GM12875 (cell line): Measurements from ENCODE around the gene IL12RB2.

Source experiments
- H3K4me3 ChIP-seq: one replicate; pipeline ENCODE4 v1.5.1; 2011; ENCODE audit warnings: low read depth, low read length, control low read depth
- TF ChIP-seq, protein P1 (sequence below): IDR thresholded peaks from 2 replicates; pipeline ENCODE4 v1.5.1; 2011; ENCODE audit warnings: low read depth, mild to moderate bottlenecking, control low read depth, inconsistent platforms, low read length, moderate library complexity, borderline replicate concordance; ENCODE audit not compliant: insufficient read depth

Gene IL12RB2

GRCh38 chr1:67273591-67273990 lies 34.1 kb upstream of the IL12RB2 start:
- no peak overlapping the region for H3K4me3 ChIP-seq
- TF ChIP-seq, protein P1, sequence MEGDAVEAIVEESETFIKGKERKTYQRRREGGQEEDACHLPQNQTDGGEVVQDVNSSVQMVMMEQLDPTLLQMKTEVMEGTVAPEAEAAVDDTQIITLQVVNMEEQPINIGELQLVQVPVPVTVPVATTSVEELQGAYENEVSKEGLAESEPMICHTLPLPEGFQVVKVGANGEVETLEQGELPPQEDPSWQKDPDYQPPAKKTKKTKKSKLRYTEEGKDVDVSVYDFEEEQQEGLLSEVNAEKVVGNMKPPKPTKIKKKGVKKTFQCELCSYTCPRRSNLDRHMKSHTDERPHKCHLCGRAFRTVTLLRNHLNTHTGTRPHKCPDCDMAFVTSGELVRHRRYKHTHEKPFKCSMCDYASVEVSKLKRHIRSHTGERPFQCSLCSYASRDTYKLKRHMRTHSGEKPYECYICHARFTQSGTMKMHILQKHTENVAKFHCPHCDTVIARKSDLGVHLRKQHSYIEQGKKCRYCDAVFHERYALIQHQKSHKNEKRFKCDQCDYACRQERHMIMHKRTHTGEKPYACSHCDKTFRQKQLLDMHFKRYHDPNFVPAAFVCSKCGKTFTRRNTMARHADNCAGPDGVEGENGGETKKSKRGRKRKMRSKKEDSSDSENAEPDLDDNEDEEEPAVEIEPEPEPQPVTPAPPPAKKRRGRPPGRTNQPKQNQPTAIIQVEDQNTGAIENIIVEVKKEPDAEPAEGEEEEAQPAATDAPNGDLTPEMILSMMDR: no peak

DNA sequence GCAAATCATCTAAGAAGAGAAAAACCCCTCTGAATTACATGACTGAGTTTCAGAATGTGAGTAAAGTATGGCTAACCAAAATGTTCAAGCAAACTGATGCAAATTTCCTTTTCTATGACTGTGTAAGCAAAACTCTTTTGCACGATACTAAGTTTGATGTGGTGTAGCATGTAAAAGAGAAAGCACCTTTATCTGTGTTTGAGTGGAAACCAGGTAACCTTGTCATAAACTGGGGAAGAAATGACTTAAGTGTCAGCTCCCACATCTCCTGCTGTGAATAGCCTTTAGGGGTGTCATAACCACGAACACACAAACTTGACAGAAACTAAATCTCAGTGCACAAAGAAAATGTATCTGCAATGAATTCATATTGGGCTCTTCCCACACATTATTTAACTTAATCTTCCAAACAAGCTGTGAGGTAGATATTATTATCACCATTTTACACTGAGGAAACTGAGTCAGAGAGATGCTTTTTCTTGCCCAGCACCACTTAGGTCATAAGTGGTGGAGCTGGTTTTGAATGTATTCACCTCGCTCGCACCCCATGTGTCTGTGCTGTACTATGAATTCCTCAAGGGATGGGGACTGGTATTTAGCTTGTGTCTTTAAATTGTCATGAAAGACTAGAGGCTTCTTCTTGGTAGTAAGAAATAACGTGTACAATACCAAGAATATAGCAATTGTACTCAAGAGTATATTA lies 32.9 kb upstream of the IL12RB2 start:
- no peak overlapping the region for H3K4me3 ChIP-seq
- TF ChIP-seq, protein P1: no peak

DNA sequence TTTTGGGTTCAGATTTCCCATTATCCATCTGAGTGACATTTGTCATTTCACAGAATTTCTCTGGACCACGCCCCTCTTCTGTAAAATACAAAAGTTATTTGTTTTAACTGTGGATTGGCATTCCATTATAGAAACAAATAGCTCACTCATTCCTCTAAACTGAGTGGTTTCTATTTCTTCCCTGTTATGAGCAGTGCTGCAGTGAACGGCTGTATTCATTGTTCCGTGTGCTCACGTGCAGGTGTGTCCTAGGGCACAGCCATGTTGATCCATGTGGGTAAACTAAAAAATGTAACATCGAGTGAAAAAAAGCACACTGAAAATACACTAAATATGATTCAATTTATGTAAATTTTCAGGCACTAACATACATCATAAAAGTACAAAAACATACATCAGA lies 27.0 kb upstream of the IL12RB2 start:
- H3K4me3 ChIP-seq: no peak overlapping the region
- TF ChIP-seq, protein P1: no peak

DNA sequence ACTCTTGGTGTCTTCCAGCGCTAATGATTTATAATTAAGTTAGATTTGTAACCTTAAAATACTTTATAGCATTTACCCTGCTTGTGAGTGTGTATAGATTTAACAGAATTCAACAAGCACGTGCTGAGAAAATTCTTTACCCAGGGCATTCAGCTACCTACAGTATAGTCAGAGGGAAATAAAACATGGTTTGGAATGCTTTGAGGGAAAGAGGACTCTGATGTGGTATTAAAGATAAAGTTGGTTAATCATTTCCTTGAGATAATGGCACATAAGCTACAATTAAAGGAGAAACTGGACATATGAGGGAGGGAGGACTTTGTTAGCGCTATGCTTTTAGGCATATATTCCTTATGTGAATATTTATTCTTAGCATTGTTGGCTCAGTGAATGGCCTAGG lies 26.4 kb upstream of the IL12RB2 start:
- H3K4me3 ChIP-seq: no peak overlapping the region
- TF ChIP-seq, protein P1: no peak

GRCh38 chr1:67285780-67286488 lies 21.7 kb upstream of the IL12RB2 start:
- TF ChIP-seq, protein P1: no peak
- H3K4me3 ChIP-seq: no peak overlapping the region

GRCh38 chr1:67290236-67290635 lies 17.4 kb upstream of the IL12RB2 start:
- TF ChIP-seq, protein P1: no peak
- no peak overlapping the region for H3K4me3 ChIP-seq
